NCI-H526 treated with DMSO at 0.1 percent for 48 hours (cell line): ENCODE data around the gene HTR4.

Experiments used
- DNase-seq: peaks from one replicate; lab custom pipeline; 2025; lab: John Stamatoyannopoulos, UW

The HTR4 gene

GRCh38 chr5:148607406-148607805 lies 46.9 kb downstream of the HTR4 start:
- no peak for DNase-seq

- no peak for DNase-seq
These were observed 48.0 kb downstream of the HTR4 start for GRCh38 chr5:148606296-148606695.

- DNase-seq: no peak
These were observed 55.1 kb downstream of the HTR4 start for GRCh38 chr5:148599187-148599586.

GRCh38 chr5:148595697-148596096 lies 58.6 kb downstream of the HTR4 start:
- DNase-seq: no peak

GRCh38 chr5:148586796-148587195 lies 67.5 kb downstream of the HTR4 start:
- no peak for DNase-seq

GRCh38 chr5:148585988-148586387 lies 68.3 kb downstream of the HTR4 start:
- no peak for DNase-seq

- no peak for DNase-seq
These were observed 70.2 kb downstream of the HTR4 start for GRCh38 chr5:148584103-148584502.

- DNase-seq: no peak
These were observed 70.8 kb downstream of the HTR4 start for GRCh38 chr5:148583421-148583965.

GRCh38 chr5:148574167-148574566 lies 80.2 kb downstream of the HTR4 start:
- no peak for DNase-seq

- no peak for DNase-seq
These were observed 81.0 kb downstream of the HTR4 start for GRCh38 chr5:148573374-148573773.

- no peak for DNase-seq
These were observed 84.4 kb downstream of the HTR4 start for GRCh38 chr5:148569948-148570347.

- DNase-seq: no peak
These were observed 89.2 kb downstream of the HTR4 start for GRCh38 chr5:148565148-148565547.

- DNase-seq: no peak
These were observed 91.3 kb downstream of the HTR4 start for GRCh38 chr5:148563021-148563420.

- DNase-seq: no peak
These were observed 92.5 kb downstream of the HTR4 start for GRCh38 chr5:148561801-148562311.

GRCh38 chr5:148559461-148559860 lies 94.9 kb downstream of the HTR4 start:
- DNase-seq: no peak

- DNase-seq: no peak
These were observed 95.4 kb downstream of the HTR4 start for GRCh38 chr5:148558892-148559291.

GRCh38 chr5:148556835-148557234 lies 97.5 kb downstream of the HTR4 start:
- no peak for DNase-seq

GRCh38 chr5:148554621-148555020 lies 99.7 kb downstream of the HTR4 start:
- DNase-seq: no peak

- DNase-seq: no peak
These were observed 110.6 kb downstream of the HTR4 start for GRCh38 chr5:148543727-148544126.

GRCh38 chr5:148542812-148543211 lies 111.5 kb downstream of the HTR4 start:
- no peak for DNase-seq

GRCh38 chr5:148541054-148541835 lies 113.1 kb downstream of the HTR4 start:
- no peak for DNase-seq

- DNase-seq: no peak
These were observed 113.7 kb downstream of the HTR4 start for GRCh38 chr5:148540647-148541046.

- DNase-seq: no peak
These were observed 114.5 kb downstream of the HTR4 start for GRCh38 chr5:148539851-148540250.

- DNase-seq: no peak
These were observed 119.1 kb downstream of the HTR4 start for GRCh38 chr5:148535190-148535589.
